Measurements from ENCODE around the gene FKBP5. TPM values are rescaled to one million over a fixed set of nuclear protein-coding genes. Genes with fewer than 3 reads are reported as not detected.

The FKBP5 gene
- total RNA-seq, 1 donor from 2014 or later: 246 TPM

GRCh38 chr6:35687658-35688604 lies 784 bp downstream of the FKBP5 start:
- peak in 1 of 2 donors; percentile 13 for TF ChIP-seq POLR2A (IDR thresholded peaks at IDR 0.05)
- peak in 1 of 3 experiments; percentile 1 for TF ChIP-seq CTCF (IDR thresholded peaks at IDR 0.05)
- peak in 1 of 2 donors; percentile 82 for TF ChIP-seq POLR2AphosphoS5 (IDR thresholded peaks at IDR 0.05; ENCODE audit: insufficient read depth in 1 of 2, low read depth in 1 of 2)
- intact Hi-C loops (cut with DNase I): loop anchor here (1.0 to 10.0 kb wide), 3 partner anchors 44 to 86 kb away; no protein-coding TSS in a partner anchor
- Histone ChIP-seq H3K27ac (peak overlapping the region; percentile 99), H3K36me3 (peaks cover 0 to 9% of the 10 kb centered on the region in 2 donors), H3K4me3 (peak overlapping the region; percentile 97 to 99), H3K27me3 (no peaks in the 10 kb centered on the region), H3K4me1 (peaks cover 15% of the 10 kb centered on the region), H3K9me3 (no peaks in the 10 kb centered on the region)
- DNase-seq (ENCODE audit: extremely low spot score in 2 of 2): no peak

GRCh38 chr6:35686873-35687555 lies 1.7 kb downstream of the FKBP5 start:
- H3K36me3 ChIP-seq: peaks cover 0 to 9% of the 10 kb centered on the region in 2 donors
- peak overlapping the region; percentile 97 to 99 for H3K4me3 ChIP-seq
- no peaks in the 10 kb centered on the region for H3K9me3 ChIP-seq
- peak overlapping the region; percentile 99 for H3K27ac ChIP-seq
- H3K4me1 ChIP-seq: peaks cover 21% of the 10 kb centered on the region
- no peak for DNase-seq (ENCODE audit: extremely low spot score in 2 of 2)
- H3K27me3 ChIP-seq: no peaks in the 10 kb centered on the region
- TF ChIP-seq POLR2A (IDR thresholded peaks at IDR 0.05) (no peak), POLR2AphosphoS5 (IDR thresholded peaks at IDR 0.05; ENCODE audit: insufficient read depth in 1 of 2, low read depth in 1 of 2) (no peak), CTCF (IDR thresholded peaks at IDR 0.05) (no peak)
- intact Hi-C loops (cut with DNase I): loop anchor here (5.0 to 10.0 kb wide), 2 partner anchors 52 to 85 kb away; no protein-coding TSS in a partner anchor

GRCh38 chr6:35686436-35686835 lies 2.3 kb downstream of the FKBP5 start:
- intact Hi-C loops (cut with DNase I): loop anchor here (5.0 to 10.0 kb wide), 2 partner anchors 52 to 84 kb away; no protein-coding TSS in a partner anchor
- H3K4me3 ChIP-seq: peak overlapping the region; percentile 97 to 99
- TF ChIP-seq POLR2AphosphoS5 (IDR thresholded peaks at IDR 0.05; ENCODE audit: insufficient read depth in 1 of 2, low read depth in 1 of 2): no peak
- H3K4me1 ChIP-seq: peaks cover 21% of the 10 kb centered on the region
- no peak for DNase-seq (ENCODE audit: extremely low spot score in 2 of 2)
- peaks cover 0 to 9% of the 10 kb centered on the region in 2 donors for H3K36me3 ChIP-seq
- peak overlapping the region; percentile 99 for H3K27ac ChIP-seq
- H3K9me3 ChIP-seq: no peaks in the 10 kb centered on the region
- no peaks in the 10 kb centered on the region for H3K27me3 ChIP-seq

- Histone ChIP-seq H3K4me1 (peaks cover 34% of the 10 kb centered on the region), H3K36me3 (peaks cover 0 to 16% of the 10 kb centered on the region in 2 donors), H3K27me3 (no peaks in the 10 kb centered on the region), H3K9me3 (no peaks in the 10 kb centered on the region), H3K4me3 (no peak overlapping the region), H3K27ac (no peak overlapping the region)
- no peak for DNase-seq (ENCODE audit: extremely low spot score in 2 of 2)
- TF ChIP-seq POLR2AphosphoS5 (IDR thresholded peaks at IDR 0.05; ENCODE audit: insufficient read depth in 1 of 2, low read depth in 1 of 2) (no peak), POLR2A (IDR thresholded peaks at IDR 0.05) (no peak), CTCF (IDR thresholded peaks at IDR 0.05) (no peak)
- intact Hi-C loops (cut with DNase I): loop anchor here (10.0 kb wide), 1 partner anchor 48 kb away; no protein-coding TSS in a partner anchor
These were observed 5.4 kb downstream of the FKBP5 start for GRCh38 chr6:35683267-35683666.

GRCh38 chr6:35681298-35681697 lies 7.4 kb downstream of the FKBP5 start:
- H3K36me3 ChIP-seq: peaks cover 0 to 26% of the 10 kb centered on the region in 2 donors
- H3K9me3 ChIP-seq: no peaks in the 10 kb centered on the region
- no peak overlapping the region for H3K27ac ChIP-seq
- no peaks in the 10 kb centered on the region for H3K27me3 ChIP-seq
- intact Hi-C loops (cut with DNase I): loop anchor here (10.0 kb wide), 1 partner anchor 46 kb away; no protein-coding TSS in a partner anchor
- DNase-seq (ENCODE audit: extremely low spot score in 2 of 2): no peak
- TF ChIP-seq CTCF (IDR thresholded peaks at IDR 0.05): no peak
- no peak for TF ChIP-seq POLR2A (IDR thresholded peaks at IDR 0.05)
- TF ChIP-seq POLR2AphosphoS5 (IDR thresholded peaks at IDR 0.05; ENCODE audit: insufficient read depth in 1 of 2, low read depth in 1 of 2): no peak
- H3K4me3 ChIP-seq: no peak overlapping the region
- H3K4me1 ChIP-seq: peaks cover 54% of the 10 kb centered on the region
